HUDEP-2 (cell line): ENCODE data around the gene COMMD4.
"Not testable (repeated sequence)": the region's sequence is repeated elsewhere in the genome, so short reads cannot be mapped to it uniquely, and the experiment has no call there.

Experiments used
- DNase-seq, 76 experiments: peaks; one replicate each; lab custom pipeline; 2025; ENCODE audit not compliant: unreplicated experiment in 76 of 76; lab: John Stamatoyannopoulos, UW

Gene COMMD4

DNA sequence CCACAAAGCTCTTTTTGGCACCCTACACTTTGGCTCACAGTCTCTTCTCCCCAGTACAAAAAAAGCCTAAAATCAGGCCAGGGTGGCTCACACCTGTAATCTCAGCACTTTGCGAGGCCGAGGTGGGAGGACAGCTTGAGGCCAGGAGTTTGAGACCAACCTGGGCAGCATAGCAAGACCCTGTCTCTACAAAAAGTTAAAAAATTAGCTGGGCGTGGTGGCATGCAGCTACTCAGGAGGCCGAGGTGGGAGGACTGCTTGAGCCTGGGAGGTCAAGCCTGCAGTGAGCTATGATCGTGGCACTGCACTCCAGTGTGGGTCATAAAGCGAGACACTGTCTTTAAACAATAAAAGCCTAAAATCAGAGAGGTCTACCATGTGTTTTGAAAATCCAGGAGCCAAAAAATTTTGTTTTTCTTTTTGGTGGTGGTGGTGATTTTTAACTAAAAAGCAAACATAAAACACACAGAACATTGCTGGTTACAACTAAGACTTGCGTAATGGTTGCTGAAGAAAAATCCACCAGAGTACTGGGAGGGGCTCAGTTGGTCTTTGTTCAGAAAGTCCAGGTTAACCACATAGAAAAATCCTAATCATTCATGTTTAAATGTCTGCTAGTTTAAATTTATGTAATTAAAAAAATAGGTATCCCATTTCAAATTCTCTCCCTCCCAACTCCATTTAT lies 34.2 kb downstream of the COMMD4 start:
- no peak for DNase-seq

DNA sequence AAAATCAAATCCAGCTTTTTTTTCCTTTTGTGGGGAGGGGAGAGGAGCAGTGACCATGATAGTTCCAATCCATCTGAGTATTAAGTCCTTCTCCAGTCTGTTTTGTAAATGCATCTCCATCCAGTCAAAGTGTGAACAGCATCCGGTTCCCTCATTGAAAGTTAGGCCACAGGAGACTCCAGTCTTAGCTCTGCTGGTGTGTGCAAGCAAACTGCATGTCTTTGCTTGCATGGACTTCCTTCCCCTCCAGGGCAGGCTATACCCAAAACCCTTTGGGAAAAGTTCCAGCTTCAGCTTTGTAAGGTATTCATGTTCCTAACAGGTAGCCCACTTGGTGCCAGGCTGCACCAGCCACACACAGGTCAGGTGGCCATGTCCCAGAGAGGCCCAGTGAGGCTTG lies 35.6 kb downstream of the COMMD4 start:
- DNase-seq = no peak

DNA sequence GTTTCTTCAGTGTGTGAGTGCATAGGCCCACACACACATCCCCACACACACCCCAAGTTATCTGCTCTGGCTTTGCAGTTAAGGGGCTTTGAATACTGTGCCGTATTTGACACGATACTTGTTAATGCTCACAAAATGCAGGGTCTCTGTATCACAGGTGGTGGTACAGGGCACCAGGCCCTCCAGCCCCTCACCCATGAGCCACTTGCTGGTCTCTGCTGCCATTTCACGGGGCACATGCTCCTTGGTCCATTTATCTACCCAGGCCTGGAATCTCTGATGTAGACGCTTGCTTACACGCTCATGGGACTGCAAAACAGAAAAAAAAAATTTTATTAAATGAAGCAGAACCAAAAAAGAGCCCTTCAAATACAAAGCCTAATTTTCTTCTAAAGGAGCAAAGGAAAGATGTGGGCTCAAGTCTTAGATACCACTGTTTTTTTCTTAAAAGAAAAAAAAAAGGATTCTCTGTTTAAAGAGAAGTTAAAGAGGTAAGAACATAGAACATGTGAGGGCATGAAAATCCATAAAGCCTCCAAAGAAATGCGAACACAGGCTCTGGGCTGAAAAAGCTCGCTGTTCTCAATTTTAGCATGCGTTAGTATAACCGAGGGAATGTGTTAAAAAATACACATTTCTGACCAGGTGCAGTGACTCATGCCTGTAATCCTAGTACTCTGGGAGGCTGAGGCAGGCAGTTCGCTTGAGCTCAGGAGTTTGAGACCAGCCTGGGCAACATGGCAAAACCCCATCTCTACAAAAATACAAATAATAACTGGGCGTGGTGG lies 36.2 kb downstream of the COMMD4 start:
- no peak for DNase-seq

DNA sequence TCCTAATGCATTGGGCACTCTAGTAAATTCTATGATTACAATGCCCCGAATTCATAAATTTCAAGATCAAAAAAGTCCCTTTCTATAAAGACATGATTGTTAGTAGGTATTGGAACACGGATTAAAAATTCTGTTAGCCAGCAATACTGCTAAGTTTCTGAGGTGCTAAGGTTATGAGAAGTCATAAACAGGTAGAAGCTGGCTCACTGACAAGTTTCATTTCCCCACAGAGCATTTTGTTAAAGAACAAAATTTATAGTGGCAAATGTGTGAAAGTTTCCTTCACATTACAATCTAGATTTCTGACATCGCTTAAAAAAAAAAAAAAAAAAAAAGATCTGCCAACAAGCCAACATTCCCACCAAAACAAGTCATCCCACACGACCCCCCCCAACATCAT lies 44.9 kb downstream of the COMMD4 start:
- DNase-seq = no peak

DNA sequence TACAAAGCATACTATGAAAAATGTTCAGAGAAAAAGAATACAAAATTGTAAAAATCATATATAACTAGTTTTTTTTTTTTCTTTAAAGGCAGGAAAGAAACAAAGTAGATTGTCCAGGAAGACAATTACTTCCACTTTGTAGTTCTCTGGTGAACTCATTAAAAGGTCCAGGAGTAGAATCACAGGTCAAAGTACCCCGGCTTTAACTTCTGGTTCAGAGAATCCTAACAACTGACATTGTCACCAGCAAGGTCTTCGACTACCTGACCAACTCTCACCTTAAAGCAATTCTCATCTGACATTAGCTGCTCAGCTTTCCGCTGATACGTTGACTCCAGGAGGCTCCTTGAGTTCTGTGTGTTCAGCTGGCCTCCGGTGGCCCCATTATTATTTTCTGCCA lies 48.1 kb downstream of the COMMD4 start:
- not testable (repeated sequence) for DNase-seq
